NCI-H526 (cell line): ENCODE measurements around the gene PROCR.
"Not testable (repeated sequence)": the region's sequence is repeated elsewhere in the genome, so short reads cannot be mapped to it uniquely, and the experiment has no call there.

Experiments
- DNase-seq, 2 experiments: peaks; one replicate each; lab custom pipeline; 2025; lab: John Stamatoyannopoulos, UW

Gene PROCR

DNA sequence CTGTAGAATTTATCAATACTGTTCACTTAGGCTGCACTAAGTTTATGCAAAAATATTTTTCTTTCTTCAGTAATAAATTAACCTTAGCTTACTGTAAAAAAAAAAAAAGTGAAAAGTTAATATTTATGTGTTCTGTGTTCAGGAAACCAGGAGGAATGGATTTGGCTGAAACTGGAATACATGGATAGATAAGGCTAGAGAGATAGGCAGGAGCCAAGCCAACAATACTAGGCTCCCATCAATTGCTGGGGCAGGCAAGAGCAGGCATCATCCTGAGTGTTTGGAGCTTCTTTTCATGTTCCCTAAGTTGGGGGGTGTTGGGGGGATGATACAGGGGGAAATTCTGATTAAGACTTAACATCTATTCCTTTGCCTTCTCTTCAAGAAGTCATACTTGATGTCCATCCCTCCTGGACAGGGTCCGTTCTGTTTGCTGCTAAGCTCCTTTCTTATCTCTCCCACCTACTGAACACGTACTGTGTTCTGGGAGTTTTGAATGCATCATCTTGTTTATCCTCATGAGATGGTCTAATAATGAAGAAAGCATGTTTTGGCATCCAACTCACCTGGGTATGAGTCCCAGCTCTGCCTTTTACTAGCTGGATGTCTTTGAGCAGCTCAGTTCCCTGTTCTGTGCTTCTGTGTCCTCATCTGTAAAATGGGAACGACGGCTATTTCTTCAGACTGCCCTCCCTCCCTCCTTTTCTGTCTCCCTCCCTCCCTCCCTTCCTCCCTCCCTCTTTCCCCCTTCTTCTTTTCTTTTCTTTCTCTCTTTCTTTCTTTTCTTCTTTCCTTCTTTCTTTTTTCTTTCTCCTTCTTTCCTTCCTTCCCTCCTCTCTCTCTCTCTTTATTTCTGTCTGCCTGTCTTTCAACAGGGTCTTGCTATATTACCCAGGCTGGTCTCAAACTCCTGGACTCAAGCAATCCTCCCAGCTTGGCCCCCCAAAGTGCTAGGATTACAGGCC, 6.4 kb upstream of the PROCR start:
- DNase-seq: no peak

DNA sequence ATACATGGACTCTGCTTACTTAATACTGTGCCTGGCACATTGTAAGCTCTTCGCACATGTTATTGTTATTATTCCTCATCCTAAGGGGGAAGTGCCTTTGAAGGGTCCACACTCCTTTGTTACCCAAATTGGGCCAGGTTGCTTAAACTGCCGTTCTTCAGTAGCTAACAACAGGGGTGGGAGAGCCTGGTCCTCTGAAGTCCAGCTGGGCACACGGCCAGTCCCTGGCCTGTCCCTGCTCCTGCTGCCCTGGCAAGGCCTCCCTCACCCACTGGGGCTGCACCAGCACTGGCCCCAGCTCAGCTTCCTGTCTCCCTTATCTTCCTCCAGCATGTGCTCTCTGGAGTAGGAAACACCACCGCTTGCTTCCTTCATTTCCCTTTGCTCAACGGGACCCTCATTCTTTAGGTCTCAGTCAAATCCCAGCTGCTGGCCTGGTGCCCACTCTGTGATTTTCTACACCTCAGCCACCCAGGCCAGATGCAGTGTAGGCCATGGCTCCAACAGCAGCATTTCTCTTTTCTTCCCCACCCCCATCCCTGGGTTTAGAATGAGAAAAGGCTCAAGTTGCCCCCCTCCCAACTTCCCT, 5.5 kb upstream of the PROCR start:
- DNase-seq: no peak

DNA sequence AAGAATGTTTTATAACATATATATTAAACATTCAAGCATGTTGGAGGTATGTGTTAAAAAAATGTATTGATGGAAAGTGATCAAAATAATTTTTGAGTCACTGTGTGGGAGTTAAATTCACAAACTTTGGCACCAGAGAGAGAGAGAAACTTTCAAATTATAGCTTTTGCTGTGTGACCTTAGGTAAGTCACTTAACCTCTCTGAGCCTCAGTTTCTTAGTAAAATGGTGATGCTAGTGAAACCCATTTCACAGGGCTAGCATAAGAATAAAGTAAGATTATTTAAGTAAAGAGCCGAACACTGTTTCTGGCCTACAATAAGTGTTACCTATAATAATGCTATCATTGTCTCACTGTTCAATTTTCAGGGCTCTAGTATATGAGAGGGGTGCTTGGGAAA, 4.1 kb upstream of the PROCR start:
- DNase-seq: no peak

DNA sequence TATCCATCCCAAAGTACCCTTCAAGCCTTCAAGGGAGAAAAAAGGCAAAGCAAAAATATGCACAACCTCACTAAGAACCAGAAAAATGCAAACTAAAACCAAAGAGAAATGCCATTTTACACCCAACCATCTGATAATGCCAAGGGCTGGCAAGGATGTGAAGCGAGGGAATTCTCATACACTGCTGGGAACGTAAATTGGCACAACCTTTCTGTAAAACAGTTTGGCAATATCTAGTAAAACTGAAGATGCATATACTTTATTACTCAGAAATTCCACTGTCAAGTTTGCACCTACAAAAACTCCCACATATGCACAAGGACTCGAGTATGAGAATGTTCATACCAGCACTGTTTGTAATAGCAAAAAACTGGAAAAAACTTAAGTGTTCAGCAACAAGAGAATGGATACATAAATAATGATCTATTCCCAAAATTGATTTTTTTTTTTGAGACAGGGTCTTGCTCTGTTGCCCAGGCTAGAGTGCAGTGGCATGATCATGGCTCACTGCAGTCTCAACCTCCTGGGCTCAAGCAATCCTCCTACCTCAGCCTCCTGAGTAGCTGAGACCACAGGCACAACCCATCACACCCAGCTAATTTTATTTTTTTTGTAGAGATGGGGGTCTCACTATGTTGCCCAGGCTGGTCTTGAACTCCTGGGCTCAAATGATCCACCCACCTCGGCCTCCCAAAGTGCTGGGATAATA, 3.0 kb upstream of the PROCR start:
- DNase-seq: not testable (repeated sequence)

DNA sequence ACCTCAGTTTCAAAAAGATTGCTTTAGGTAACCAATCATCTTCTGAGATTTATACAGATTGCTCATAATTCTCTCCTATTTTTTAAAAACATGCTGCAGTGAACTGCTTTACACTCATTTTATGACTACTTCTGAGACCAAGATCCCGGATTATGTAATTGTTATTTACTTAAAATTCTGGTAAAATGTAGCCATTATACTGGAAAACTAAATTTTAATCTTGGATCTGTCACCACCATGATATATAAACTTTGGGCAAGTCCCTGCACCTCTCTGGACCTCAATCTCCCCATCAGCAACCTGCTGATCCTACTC, 477 bp upstream of the PROCR start:
- DNase-seq: no peak

DNA sequence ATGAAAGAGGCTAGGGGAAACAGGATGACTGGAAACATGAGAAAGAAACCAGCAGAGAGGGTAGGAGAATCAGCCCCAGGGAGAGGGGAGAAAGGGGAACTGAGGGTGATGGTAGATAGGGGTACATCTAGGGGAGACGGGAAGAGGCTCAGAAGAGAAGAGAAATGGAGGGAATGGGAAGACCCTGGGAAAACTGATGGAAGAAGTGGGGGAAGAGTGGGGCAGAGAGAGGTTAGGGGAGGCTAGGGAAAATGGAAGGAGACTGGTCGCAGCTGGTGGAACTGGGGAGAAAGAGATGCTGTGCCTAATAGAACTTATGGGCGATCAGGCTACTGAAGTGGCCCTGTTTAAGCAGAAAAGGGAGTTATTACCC, 548 bp downstream of the PROCR start:
- no peak for DNase-seq

DNA sequence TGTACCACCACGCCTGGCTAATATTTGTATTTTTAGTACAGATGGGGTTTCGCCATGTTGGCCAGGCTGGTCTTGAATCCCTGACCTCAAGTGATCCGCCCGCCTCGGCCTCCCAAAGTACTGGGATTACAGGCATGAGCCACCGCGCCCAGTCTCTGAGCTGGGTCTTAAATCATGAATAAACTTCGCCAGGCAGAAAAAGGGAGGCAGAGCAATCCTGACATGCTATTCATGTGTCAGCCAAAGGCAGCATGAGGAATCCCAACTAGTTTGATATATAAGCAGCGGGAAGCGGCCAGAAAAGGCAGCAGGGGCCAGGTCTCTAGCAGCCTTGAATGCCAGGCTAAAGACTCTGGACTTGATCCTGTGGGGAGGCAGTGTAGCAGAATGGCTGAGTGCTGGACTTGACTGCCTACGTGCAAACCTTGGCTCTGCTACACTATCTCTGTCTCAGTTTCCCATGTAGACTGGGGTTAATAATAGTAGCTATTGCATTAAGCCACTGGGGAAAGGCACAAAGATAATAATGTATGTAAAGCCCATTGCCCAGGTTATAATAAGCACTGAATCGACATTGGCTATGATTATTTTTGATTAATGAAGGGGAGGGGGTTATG, 1.8 kb downstream of the PROCR start:
- DNase-seq: no peak

DNA sequence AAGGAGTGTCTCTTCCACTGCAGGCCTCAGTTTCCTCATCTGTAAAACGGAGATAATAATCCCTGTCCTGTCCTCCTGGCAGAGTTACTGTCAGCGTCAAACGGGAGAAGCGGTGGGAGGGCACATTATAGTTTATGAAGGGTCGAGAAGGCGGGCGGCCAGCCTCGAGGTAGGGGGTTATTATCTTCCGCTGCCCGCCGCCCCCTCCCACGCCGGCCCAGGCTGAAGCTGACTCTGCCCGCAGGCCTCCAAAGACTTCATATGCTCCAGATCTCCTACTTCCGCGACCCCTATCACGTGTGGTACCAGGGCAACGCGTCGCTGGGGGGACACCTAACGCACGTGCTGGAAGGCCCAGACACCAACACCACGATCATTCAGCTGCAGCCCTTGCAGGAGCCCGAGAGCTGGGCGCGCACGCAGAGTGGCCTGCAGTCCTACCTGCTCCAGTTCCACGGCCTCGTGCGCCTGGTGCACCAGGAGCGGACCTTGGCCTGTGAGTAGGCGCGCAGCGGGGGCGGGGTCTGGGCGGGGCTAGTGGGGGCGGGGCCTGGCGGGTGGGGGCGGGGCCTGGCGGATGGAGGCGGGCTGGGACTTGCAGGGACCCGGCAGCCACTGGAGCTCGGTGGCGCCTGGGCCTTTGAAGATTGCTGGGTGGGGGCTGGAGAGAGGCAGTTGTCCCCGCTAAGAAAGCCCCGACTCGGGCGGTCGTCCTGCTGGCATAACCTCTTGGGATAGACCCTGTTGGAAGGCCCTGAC, 2.8 kb downstream of the PROCR start:
- no peak for DNase-seq

DNA sequence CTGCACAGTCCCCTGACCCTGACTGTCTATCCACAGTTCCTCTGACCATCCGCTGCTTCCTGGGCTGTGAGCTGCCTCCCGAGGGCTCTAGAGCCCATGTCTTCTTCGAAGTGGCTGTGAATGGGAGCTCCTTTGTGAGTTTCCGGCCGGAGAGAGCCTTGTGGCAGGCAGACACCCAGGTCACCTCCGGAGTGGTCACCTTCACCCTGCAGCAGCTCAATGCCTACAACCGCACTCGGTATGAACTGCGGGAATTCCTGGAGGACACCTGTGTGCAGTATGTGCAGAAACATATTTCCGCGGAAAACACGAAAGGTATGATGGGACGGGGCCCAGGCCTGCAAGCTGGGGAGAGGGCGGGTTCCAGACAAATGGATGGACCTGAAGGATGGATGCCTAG, 4.3 kb downstream of the PROCR start:
- no peak for DNase-seq

DNA sequence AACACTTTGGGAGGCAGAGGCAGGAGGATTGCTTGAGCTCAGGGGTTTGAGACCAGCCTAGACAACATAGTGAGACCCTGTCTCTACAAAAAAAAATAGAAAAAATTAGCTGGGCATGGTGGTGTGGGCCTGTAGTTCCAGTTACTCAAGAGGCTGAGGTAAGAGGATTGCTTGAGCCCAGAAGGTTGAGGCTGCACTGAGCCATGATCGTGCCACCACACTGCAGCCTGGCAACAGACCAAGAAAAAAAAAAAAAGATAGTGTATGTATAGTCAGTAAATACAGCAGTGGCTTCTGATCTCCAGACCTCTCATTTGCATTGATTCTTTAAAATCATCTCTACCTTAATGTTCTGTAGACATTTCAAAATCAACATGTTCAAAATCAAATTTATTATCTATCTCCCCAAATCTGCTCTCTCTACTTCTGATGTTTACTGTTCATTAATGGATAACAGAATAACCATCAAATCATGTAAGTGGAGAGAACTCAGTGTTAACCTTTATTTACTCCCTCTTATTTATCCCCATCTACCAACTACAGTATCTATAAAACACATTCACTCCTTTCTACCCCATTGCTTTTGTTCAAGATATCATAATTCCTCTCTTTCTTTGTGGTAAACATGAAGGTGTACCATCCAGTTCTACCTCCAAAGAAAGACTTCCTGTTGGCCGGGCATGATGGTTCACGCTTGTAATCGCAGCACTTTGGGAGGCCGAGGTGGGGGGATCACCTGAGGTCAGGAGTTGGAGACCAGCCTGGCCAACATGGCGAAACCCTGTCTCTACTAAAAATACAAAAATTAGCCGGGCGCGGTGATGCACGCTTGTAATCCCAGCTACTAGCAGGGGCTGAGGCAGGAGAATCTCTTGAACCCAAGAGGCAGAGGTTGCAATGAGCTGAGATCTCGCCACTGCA, 7.7 kb downstream of the PROCR start:
- no peak for DNase-seq

DNA sequence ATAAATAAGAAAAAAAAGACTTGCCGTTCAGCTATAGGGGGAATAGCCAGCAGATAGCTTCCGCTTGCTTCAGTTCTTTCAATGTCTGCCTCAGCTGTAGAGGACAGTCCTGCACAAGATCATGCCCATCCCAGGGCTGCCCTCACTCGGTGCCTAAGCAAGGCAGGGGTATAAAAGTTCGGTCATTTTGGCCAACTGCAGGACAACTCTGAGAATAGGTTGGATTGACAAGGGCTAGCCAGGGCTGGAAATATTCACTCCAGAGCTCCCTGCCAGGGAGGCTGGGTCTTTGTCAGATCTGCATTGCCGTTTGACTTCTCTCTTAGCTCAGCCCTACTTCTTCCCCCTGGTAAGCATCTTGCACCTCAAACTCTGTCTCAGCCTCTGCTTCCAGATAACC, 8.4 kb downstream of the PROCR start:
- no peak for DNase-seq

DNA sequence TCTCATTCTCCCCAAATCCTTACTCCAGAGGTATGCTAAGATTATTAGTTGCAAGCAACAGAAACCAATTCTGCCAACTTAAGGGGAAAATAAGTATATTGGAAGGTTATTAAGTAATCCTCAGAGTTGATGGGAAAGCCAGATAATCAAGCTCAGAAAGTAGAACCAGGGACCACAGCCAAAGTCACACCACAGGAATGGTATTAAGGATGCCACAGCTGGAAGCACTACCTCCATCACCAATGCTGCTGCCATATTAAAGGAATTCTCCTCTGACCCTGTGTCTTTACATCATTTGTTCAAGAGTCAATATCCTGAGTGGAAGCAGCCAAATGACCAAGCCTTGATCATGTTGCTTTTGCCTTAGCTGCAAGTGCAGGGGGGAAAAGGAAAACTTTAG, 9.9 kb downstream of the PROCR start:
- no peak for DNase-seq

DNA sequence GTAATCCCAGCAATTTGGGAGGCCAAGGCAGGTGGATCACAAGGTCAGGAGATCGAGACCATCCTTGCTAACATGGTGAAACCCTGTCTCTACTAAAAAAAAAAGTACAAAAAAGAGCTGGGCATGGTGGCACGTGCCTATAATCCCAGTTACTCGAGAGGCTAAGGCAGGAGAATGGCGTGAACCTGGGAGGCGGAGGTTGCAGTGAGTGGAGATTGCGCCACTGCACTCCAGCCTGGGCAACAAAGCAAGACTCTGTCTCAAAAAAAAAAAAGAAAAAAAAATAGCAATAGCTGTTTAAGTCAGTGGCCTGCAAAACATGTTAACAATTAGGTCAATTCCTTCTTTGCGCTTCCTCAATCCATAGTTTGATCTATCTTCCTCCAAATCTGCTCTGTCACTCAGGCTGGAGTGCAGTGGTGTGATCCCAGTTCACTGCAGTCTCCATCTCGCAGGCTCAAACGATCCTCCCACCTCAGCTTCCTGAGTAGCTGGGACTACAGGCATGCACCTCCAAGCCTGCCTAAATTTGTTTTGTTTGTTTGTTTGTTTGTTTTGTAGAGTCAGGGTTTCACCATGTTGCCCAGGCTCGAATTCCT, 14.9 kb downstream of the PROCR start:
- not testable (repeated sequence) for DNase-seq

DNA sequence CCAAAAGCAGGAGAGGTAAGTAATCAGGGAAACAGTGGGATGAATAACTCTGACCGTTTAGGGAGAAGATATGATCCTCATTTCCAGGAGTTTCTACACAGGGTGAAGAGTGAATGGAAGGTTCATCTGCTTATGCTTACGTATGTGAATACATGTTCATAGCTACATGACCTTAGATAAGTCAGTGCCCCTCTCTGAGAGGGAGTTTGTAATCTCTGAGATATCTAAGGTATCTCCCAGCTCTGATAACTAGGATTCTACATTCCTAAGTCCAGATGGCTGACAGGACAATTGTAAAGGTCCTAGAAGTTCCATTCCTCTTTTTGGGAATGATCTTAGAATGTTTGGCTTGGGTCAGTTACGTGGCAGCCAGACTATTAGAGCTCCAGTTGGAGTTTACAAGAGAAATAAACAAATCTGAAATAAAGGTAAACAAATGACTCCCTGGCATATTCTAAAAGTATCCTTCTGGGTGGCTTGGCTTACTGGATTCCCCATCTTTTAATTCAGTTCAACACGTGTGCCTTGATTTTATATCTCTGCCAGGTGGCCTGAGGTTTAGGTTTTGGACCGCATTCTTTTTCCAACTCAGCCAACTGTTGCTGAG, 15.8 kb downstream of the PROCR start:
- no peak for DNase-seq

DNA sequence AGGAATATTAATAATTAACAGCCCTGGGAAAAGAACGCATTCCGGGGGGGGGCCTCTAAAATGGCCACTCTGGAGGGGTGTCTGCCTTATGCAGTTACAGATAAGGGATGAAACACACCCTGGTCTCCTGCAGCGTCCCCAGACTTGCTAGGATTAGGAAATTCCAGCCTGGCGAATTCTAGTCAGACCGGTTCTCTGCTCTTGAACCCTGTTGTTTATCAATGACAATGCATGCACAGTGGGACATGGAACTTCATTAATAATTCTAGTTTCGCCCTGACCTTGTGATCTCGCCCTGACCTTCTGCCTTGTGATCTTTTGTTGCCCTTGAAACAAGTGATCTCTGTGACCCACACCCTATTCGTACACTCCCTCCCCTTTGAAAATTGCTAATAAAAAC, 17.4 kb downstream of the PROCR start:
- DNase-seq: not testable (repeated sequence)

DNA sequence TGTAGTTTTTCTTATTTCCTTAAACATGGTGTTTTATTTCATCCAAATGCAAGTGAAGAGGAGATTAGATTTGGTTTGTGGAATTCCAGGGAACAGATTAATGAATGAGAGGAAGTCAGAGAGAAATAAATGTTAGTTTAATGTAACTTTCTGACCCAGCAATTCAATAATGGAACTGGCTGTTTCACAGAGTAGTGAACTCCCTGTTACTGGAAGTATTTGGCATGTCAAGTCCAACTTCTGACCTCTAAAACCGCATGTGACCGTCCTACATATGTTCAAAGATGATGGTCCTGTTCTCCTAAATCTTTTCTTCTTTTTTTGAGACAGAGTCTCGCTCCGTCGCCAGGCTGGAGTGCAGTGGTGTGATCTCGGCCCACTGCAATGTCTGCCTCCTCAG, 18.7 kb downstream of the PROCR start:
- no peak for DNase-seq

DNA sequence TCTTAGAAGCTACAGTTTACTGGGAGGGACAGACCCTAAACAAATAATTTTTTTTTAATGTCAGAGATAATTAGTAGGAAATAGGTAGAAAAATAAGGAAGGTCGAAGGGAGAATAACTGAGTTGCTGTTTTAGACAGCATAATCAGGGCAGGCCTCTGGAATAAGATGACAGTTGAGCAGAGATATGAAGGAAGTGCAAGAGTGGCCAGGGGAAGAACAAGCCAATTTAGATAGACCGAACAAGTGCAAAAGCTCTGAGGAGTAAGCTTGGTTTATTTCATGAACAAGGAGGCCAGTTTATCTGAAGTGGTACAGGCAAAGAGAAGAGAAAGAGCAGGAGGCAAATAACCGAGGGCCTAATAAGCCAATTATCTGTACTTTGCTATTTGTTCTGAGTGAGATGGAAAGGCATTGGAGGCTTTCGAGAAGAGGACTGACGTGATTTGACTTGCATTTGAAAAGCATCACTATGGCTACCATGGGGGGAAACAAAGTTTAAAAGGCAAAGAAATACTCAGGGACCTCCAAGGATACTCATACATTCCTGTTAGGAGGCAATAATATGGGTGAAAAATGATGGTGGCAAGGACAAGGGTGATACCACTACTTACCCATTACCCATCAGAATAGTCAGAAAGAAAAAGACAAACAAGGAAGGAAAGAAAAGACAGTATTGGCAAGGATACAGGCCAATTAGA, 19.7 kb downstream of the PROCR start:
- no peak for DNase-seq

DNA sequence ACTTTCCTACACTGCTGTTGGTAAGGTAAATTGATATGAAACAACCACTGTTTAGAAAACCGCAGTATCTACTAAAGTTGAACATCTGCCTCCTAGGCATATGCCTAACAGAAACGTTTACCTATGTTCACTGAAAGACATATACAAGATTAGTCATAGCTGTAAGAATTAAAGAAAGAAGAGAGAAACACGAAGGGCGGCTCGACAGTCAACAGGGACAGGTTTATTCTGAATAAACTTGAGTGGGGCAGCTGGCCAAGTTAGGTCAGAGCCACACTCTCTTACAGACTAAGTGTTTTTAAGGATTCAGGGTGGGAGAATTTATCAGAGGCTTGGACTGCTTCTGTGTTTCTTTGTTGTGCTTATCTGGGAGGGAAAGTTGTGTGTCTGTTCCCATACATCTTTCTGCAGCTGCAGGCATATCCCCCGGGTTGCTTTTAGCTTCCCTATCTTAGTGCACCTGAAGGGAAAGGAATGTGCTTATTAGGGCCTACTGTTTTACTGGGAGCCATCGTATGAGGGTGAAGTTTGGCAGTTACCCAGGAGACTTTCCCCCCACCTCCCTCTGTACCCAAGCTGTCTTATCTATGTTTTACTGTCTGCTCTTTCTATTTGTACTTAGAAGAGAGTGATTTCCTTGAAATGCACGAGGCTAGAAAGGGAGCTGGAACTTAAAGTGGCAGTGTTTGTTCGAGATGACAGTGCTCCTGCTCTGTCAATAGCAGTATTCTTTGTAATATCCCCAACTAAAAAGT, 20.4 kb downstream of the PROCR start:
- DNase-seq: no peak
